Astrocyte of the hippocampus (primary cell): Measurements from ENCODE around the gene TBC1D24.
A peak's percentile ranks its signal among the peaks of the same experiment; 100 is the strongest.
"Not testable (repeated sequence)": the region's sequence is repeated elsewhere in the genome, so short reads cannot be mapped to it uniquely, and the experiment has no call there.

Source experiments
- DNase-seq: peaks from one replicate; pipeline ENCODE4 v3.0.0; 2011; ENCODE audit warnings: low read depth, low spot score

TBC1D24 gene

DNA sequence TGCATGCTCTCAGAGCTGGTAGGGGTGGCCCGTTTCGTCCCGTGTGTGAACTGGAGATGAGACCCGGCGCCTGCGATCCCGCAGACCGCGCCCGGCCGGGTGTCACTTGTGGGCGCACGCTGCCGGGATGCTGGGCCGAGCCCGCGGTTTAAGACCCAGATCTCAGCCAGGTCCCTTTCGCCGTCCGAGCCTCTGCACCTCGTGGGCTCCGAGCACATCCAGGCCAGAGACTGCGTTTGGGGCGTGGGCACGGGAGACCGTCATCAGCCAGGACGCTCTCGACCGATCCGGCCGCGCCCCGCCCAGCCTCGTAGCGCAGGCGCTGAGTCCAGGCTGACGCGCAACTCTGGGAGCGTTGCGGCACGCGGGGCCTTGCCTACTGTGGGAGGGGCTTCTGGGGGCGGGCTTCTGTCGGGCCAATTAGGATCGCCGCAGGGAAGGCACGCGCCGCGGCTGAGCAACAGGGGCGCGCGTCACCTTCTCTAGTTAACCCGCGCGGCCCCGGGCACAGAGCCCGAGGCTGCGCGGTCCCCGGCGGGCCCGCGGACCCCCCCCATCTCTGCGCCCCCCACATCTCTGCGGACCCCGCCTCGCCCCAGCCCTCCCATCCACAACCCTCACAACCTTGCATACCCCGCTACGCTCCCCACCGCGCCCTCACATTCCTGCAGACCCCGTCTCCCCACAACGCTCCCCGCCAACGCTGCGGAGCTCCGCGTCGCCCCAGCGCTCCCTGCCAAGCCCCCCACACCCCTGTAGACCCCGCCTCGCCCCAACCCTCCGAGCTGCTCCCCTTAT lies 57.0 kb downstream of the TBC1D24 start:
- peak; percentile 99 for DNase-seq

GRCh38 chr16:2532494-2533141 lies 57.7 kb downstream of the TBC1D24 start:
- DNase-seq: peak; percentile 54

GRCh38 chr16:2533142-2533755 lies 58.3 kb downstream of the TBC1D24 start:
- not testable (repeated sequence) for DNase-seq

- DNase-seq: no peak
These were observed 59.0 kb downstream of the TBC1D24 start for GRCh38 chr16:2533912-2534311.

- DNase-seq: not testable (repeated sequence)
These were observed 59.4 kb downstream of the TBC1D24 start for GRCh38 chr16:2534335-2534734.

- peak; percentile 74 for DNase-seq
These were observed 60.7 kb downstream of the TBC1D24 start for GRCh38 chr16:2535625-2536013.

DNA sequence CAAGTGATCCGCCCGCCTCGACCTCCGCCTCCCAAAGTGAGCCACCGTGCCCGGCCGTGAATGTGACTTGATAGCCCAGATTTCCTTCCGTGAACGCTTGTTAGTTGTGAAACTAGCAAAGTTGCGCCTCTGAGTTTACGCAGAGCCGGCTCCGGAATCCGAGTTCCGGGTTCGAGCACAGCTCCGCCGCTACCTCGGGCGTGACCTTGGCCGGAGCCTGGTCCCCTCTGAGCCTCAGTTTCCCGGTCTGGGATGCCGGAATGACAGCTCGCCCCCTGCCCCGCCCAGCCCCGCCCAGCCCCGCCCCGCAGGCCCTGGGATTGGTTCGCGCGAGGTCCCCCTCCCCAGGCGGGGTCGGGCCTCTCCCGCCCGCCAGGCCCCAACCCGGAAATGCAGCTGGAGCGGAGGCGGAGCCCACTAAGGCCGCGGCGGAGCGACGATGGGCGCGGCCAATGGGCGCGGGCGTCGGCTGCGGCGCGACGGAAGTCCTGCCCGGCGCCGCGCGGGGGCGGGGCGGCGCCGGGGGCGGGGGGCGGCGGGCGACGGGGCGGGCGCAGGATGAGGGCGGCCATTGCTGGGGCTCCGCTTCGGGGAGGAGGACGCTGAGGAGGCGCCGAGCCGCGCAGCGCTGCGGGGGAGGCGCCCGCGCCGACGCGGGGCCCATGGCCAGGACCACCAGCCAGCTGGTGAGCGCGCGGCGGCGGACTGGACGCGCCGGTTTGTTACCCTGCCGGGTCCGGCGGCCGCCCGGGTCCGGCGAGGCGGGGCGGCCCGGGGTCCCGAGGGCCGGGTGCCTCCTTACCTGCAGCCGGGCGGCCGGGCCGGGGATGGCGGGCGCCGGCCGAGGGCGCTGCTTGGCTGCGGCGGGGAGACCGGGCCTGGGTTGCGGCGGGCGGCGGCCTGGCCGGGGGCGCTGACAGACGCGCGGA lies 62.8 kb downstream of the TBC1D24 start, which contains the start of gene PDPK1:
TSS of gene PDPK1 (plus strand) at position 571 of the 929 bp plus-strand sequence. CDS start at position 663, 92 bp downstream.
- peak; percentile 99 for DNase-seq

GRCh38 chr16:2539192-2539844 lies 64.4 kb downstream of the TBC1D24 start:
- not testable (repeated sequence) for DNase-seq

DNA sequence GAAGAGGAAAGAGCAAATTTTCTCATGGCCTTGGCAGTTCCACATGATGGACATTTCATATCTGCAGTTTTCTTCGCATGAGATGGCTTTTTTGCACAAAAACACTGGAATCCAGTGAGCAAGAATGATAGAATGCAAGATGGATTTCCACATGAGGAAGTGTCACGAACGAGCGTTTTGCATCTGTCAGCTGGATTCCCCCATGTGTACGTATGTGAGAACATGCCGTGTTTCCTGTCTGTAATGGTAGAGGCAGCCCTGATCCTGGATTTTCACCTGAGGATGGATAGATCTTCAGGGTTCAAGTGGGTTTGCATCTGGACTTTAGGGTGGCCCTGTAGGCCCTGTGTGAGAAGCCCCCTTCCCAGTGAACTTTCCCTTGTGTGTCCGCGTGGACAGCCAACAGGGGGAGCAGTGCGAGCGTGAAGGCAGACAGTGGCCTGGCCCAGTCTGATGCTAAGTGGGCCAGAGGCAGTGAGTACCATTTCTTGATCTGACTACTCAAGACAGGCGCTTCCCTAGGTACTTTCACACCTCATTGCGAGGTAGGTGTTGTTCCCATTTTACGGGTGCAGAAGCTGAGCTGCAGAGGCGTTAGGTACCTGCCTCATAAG lies 65.0 kb downstream of the TBC1D24 start:
- DNase-seq: not testable (repeated sequence)

- DNase-seq: not testable (repeated sequence)
These were observed 66.0 kb downstream of the TBC1D24 start for GRCh38 chr16:2540912-2541311.

- not testable (repeated sequence) for DNase-seq
These were observed 66.5 kb downstream of the TBC1D24 start for GRCh38 chr16:2541409-2541808.

GRCh38 chr16:2543771-2544170 lies 68.8 kb downstream of the TBC1D24 start:
- DNase-seq: not testable (repeated sequence)

DNA sequence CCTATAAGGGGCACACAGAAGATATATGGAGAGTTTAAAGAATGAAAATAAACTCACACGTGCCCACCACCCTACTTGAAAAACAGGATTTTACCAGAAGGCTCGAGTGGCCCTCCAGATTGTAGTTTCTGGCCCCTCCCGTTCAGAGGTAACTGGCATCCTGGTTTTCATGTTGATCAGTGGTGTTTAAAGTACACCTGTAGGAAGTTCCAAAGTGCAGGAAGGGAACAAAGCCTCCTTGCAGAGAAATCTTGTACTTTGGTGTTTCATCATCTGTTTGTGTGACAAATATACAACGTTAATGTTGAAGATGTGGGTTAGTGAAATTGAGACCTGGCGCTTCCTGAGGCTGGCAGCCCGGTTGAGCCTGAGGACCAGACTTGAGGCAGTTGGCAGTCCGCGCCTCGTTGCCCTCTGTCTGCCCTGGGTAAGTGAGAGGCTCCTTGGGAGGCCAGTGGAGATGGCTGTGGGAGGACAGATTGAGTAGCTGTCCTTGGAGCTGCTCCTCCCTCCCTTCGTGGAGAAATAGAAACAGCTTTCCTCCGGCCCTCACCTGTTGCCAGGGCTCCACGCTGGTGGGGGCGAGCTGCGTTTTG lies 75.5 kb downstream of the TBC1D24 start:
- not testable (repeated sequence) for DNase-seq

- DNase-seq: not testable (repeated sequence)
These were observed 76.5 kb downstream of the TBC1D24 start for GRCh38 chr16:2551420-2551889.

DNA sequence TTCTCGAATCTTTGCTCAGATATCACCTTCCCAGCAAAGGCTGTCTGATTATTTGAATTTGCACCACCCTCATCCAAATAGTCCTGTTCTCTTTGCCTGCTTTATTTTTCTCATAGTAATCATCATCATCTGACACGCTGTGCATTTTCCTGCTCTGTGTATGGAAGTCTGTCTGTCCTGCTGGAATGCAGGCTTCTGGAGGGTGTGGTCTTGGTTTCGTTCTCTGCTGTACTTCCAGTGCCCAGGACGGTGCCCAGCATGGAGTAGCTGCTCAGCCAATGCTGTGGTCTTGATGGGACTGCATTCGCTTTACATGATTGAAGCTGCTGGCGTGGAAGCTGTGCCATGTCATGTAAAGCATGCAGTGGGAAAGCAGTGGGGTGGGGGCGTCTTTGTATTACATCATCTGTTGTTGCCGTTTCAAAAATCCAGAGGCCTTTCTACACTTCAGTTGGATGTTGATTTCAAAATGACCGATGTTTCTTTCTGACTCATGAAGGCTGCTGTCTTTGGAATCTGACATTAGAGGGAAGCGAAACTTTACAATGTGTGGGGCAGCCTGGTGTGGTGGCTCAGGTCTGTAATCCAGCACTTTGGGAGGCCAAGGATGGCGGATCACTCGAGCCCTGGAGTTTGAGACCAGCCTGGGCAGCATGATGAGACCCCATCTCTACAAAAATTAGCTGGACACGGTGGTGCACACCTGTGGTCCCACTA lies 79.9 kb downstream of the TBC1D24 start:
- DNase-seq: not testable (repeated sequence)
